GM18505 (cell line): ENCODE data around the gene ZNF337.
"Not testable (repeated sequence)": the region's sequence is repeated elsewhere in the genome, so short reads cannot be mapped to it uniquely, and the experiment has no call there.

ENCODE experiments used
- ATAC-seq: cut with Tn5 transposase; IDR thresholded peaks from one replicate; pipeline ENCODE4 v1.9.1; 2021; ENCODE audit not compliant: unreplicated experiment
- POLR2A ChIP-seq: IDR thresholded peaks from 4 replicates; pipeline ENCODE4 v1.6.1; 2011; ENCODE audit warnings: borderline replicate concordance; ENCODE audit not compliant: insufficient read depth, insufficient read length; ENCODE audit errors: extremely low read depth

The ZNF337 gene

DNA sequence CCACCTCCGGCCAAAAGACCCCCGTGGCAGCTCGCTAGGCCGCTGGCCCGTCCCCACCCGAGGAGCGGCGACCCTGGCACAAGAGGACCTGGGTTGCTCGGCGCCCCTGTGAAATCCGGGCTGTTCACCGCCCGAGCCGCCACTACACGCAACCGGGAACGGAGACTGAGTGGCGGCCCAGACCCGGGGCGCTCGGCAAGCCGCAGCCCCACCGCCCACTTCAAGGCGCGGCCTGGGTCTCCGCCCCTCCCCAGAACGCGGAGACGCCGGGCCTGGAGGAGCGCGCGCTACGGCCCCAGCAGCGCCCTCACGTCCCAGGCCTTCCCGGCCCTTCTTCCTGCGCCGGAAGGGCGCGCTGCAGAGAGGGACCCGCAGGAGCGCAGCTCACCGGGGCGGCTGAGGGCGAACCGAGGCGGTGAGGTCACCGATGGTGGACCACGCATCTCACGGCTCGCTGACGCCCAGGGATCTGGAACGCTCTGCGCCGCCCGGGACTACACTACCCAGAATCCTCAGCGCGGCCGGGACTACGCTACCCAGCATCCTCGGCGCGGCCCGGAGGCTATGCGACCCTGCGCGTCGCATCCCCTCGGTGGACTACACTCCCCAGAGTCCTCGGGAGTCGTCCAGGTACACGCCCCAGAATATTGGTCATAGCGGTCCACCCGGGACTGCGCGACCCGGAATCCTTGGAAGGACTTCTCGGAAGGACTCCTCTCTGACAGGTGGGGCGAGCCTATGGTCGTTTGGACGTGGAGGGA lies at the start of gene ZNF337:
TSS of gene ZNF337 (minus strand) at position 483 of the 761 bp plus-strand sequence. CDS start 10,436 bp downstream, outside the sequence.
- TF ChIP-seq POLR2A, result peak; percentile 74
- ATAC-seq, result peak; percentile 97

DNA sequence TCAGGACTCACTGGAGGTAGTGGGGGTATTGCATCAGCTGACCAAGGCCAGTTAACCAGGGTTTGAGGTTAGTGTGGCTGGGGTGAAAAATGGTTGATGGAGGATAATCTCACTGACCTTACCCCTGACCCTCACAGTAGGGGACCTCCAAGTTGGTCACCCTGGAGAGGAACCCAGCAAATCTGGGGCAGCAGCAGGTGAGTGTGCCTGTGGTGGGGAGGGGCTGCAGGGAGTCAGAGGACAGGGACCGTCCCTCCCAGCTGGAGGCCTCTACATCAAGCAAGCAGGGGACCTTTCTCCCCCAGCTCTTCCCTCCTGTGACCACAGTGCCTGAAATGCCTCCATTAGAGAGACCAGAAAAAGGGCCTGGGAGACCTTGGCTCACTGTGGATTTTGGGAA lies 49.1 kb upstream of the ZNF337 start:
- ATAC-seq, result no peak
- TF ChIP-seq POLR2A, result no peak

GRCh38 chr20:25745100-25745499 lies 48.4 kb upstream of the ZNF337 start:
- no peak for ATAC-seq
- TF ChIP-seq POLR2A, result no peak

DNA sequence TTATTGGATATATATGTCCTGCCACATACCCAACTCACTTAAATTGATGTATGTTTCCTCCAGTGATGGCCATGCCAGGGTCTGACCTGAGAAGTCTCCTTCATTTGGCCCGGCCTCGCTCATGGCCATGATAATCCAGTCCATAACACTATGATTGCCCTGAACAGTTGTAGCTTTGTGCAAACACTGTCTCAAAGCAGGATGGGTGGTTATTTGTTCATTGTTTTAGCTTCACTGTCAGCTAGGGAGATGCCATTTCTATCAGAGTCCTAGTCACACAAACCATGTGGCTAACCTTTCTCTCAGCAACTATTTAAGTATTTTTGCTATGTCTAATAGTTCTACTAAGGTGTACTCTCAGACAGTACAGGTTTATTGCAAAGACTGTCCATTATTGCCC lies 47.6 kb upstream of the ZNF337 start:
- TF ChIP-seq POLR2A, result no peak
- ATAC-seq, result no peak

DNA sequence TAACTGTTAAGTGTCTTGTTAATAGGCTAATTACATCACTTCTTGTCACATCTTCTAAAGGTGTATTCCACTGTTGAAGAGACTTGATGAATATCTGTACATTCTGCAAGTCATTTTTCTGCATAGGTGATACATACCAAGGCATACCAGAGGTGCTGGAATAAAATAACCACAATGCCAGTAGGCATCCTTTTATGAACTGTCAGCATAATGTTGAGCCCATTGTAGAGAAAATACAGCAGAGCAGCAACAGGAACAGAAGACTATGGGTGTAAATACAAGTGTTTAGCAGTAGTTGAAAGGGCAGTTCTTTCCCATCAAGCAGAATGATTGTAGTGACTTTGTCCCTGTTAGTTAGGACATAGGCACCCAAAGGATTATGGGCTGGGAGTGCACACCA lies 44.4 kb upstream of the ZNF337 start:
- no peak for ATAC-seq
- TF ChIP-seq POLR2A, result no peak

- TF ChIP-seq POLR2A, result no peak
These were observed 43.1 kb upstream of the ZNF337 start for GRCh38 chr20:25739615-25740320.

GRCh38 chr20:25738198-25738597 lies 41.5 kb upstream of the ZNF337 start:
- TF ChIP-seq POLR2A, result no peak
- ATAC-seq, result no peak

More at GRCh38 chr20:25739615-25740320, 43.1 kb upstream of the ZNF337 start:
- no peak for ATAC-seq

DNA sequence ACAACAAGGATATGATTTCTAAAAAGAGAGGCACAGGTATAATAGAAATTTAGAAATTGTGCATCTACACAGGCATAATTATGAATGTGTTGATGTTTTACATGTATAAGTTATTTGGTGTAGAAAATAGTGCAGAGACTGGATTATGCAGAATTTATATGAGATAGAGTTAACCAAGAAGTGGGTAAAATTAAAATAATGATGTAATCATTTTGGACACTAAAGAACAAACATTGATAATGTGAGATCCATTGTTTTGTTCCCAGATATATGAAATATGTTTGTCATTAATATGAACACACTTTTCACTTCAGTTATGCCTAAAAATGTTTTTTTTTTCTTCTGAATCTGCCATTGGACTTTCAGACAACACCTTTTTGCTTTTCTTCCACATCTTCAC lies 37.2 kb upstream of the ZNF337 start:
- no peak for TF ChIP-seq POLR2A

DNA sequence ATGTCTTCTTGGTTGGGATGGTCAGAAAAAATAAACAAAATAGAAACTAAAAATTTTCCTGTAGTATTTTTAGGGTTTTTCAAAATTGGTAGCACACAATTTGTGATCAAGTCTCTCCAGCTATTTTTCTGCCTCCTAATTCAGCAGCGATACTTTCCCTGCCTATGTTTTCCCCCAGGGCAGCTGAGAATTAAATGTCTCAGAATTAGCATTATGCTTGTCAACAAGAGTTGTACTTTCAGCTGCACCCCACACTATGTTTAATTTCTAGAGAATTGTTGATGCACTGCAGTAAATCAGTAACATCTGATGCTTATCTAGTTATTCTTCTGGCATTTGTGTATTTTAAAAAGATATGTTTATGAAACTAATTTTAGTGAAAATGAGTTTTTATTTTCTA lies 34.2 kb upstream of the ZNF337 start:
- no peak for ATAC-seq
- TF ChIP-seq POLR2A, result no peak

More for the DNA sequence above, 37.2 kb upstream of the ZNF337 start:
- no peak for ATAC-seq

DNA sequence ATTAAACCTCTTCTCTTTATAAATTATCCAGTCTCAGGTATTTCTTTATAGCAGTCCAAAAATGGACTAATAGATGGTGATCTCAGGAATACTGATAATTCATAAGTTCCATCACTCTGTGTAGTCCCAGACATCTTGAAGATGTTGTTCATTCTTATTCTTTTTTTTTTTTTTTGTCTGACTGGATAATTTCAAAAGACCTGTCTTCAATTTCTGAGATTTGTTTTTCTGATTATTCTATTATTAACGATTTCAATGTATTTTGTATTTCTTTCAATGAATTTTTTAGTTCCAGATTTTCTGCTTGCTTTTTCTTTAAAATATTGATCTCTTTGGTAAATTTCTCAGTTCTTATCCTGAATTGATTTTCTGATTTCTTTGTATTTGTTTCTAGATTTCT lies 29.7 kb upstream of the ZNF337 start:
- TF ChIP-seq POLR2A, result no peak
- no peak for ATAC-seq

- no peak for ATAC-seq
- TF ChIP-seq POLR2A, result no peak
These were observed 29.0 kb upstream of the ZNF337 start for GRCh38 chr20:25725639-25726038.

- no peak for TF ChIP-seq POLR2A
- no peak for ATAC-seq
These were observed 27.3 kb upstream of the ZNF337 start for GRCh38 chr20:25723975-25724374.

- no peak for TF ChIP-seq POLR2A
- ATAC-seq, result no peak
These were observed 23.6 kb upstream of the ZNF337 start for GRCh38 chr20:25720285-25720684.

GRCh38 chr20:25718896-25719809 lies 22.5 kb upstream of the ZNF337 start:
- not testable (repeated sequence) for ATAC-seq

GRCh38 chr20:25707695-25708094 lies 11.0 kb upstream of the ZNF337 start:
- ATAC-seq, result no peak
- TF ChIP-seq POLR2A, result no peak
